22Rv1 (cell line): ENCODE results near the gene PLA2G2A.
A peak's percentile ranks its signal among the peaks of the same experiment; 100 is the strongest.

Experiments
- H3K27ac ChIP-seq: fragments of 450-650 bp; 2 replicates; pipeline ENCODE4 v1.5.1; 2017
- CTCF ChIP-seq: fragments of 450-650 bp; IDR thresholded peaks from 2 replicates; pipeline ENCODE4 v1.5.1; 2017; ENCODE audit warnings: mild to moderate bottlenecking
- ZFX ChIP-seq: fragments of 450-650 bp; IDR thresholded peaks from 2 replicates; pipeline ENCODE4 v1.6.1; 2017; ENCODE audit warnings: antibody characterized with exemption, borderline replicate concordance

The PLA2G2A gene

DNA sequence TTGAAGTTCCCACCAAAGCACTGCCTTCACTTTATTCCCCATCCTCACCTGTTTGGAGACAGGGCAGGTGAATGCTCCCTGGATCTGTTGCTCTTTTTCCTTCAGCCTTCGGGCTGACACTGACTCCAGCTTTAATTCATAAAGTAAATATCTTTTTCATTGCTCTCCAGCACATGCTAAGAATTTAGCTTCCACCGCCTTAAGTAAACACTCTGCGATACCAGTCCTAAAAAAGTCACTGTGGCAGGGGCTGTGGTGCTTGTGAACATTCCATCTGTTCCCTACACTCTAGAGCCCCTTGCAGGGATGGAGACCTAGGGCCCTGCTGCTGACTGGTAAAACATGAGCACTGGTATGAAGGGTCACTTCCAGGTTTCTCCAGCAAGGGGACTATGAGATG is 896 bp upstream of the PLA2G2A start:
- TF ChIP-seq CTCF: no peak
- no peak for TF ChIP-seq ZFX

GRCh38 chr1:19978143-19978542 is 1.3 kb downstream of the PLA2G2A start:
- no peak for TF ChIP-seq ZFX
- no peak for TF ChIP-seq CTCF
- H3K27ac ChIP-seq: no peak overlapping the region

More for the DNA sequence above, 896 bp upstream of the PLA2G2A start:
- no peak overlapping the region for H3K27ac ChIP-seq

- no peak overlapping the region for H3K27ac ChIP-seq
- TF ChIP-seq CTCF: no peak
- no peak for TF ChIP-seq ZFX
Measured at GRCh38 chr1:19976317-19977003, 3.0 kb downstream of the PLA2G2A start.

DNA sequence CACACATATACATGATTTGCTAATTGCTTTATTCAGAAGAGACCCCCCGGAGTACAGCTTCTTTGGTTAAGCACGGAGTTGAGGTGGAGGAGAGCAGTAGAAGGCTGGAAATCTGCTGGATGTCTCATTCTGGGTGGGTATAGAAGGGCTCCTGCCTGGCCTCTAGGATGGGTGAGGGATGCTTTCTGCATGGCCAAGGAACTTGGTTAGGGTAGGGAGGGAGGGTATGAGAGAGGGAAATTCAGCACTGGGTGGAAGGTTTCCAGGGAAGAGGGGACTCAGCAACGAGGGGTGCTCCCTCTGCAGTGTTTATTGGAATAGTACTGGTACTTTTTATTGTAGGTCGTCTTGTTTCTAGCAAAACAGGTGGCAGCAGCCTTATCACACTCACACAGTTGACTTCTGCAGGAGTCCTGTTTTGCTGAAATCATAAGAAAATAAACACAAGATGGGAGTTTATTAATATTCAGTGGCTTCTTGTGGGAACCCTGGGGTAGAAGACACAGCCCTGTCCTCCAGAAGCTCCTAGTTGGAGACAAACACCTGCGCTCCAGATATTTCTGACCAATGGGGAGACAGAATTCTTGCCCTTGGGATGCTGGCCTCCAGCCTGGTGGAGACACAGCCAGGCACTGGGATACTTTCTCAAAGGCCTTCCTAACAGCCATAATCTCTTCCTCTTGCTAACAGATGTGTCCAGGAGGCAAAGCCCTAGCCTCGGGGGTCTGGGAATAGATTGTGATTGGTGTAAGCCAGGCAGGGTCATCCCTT is 3.8 kb downstream of the PLA2G2A start:
- no peak overlapping the region for H3K27ac ChIP-seq
- TF ChIP-seq ZFX (no peak), CTCF (no peak)

GRCh38 chr1:19974822-19975416 is 4.5 kb downstream of the PLA2G2A start:
- TF ChIP-seq ZFX: no peak
- TF ChIP-seq CTCF: peak; percentile 84
- no peak overlapping the region for H3K27ac ChIP-seq

DNA sequence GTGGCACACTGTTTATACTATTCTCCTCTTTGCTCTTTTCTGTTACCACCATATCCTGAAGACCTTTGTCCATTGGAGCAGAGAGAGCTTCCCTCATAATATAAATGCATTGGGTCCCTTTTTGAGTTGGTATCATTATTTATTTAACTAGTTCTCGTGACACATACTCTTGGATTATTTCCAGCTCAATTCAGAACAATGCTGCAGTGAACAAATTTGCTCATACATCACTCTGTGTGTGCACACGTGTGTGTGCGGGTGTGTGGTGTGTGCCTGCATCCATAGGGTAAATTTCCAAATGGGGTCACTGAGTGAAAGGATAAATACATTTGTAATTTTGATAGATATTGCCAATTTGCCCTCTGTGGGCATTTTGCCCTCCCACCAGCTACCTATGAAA is 5.8 kb downstream of the PLA2G2A start:
- H3K27ac ChIP-seq: no peak overlapping the region
- TF ChIP-seq CTCF (no peak), ZFX (no peak)

GRCh38 chr1:19971664-19972063 is 7.8 kb downstream of the PLA2G2A start:
- TF ChIP-seq CTCF (no peak), ZFX (no peak)
- H3K27ac ChIP-seq: no peak overlapping the region
